DMS53 treated with DMSO at 0.1 percent for 48 hours (cell line): ENCODE results near the gene NDUFAF7.
"Not testable (repeated sequence)": the region's sequence is repeated elsewhere in the genome, so short reads cannot be mapped to it uniquely, and the experiment has no call there.

ENCODE experiments used
- DNase-seq: peaks from one replicate; lab custom pipeline; 2025; ENCODE audit not compliant: unreplicated experiment; lab: John Stamatoyannopoulos, UW

The NDUFAF7 gene

GRCh38 chr2:37276291-37276690 is 44.8 kb downstream of the NDUFAF7 start:
- DNase-seq, result no peak

- DNase-seq, result no peak
Observed at GRCh38 chr2:37281916-37282315, 50.5 kb downstream of the NDUFAF7 start.

DNA sequence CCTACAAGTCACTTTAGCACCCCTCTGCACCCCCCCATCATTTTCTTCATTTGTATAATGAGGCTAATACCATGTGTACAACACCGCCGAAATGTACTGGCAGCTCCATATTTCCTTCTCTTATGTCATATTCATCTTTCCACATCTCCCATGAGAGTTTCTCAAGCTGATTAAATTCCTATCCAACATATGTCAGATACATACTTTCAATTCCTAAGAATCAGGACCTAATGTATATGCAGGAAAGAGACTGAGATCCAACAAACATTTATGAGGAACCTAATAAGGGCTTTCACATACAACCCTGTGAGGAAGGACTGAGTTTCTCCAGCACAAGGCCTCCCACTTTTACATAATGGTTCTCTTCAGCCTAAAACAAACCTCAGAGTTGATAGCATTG is 51.3 kb downstream of the NDUFAF7 start:
- no peak for DNase-seq

DNA sequence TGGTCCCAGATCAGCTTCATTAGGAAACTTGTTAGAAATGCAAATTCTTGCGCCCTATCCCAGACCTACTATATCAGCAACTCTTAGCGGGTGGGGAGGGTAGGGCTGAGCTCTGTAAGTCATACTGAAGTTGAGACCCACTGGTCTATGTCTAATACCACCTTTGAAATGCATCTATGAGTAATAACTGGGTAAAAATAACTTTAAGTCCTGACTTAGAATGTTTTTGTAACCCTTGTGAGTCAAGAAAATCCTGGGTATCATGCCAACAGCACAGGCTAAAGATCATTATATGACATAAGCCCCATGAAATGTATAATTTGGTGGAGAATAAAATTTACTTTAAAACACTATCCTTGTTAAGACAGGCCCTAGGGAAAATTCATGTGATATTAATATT is 51.7 kb downstream of the NDUFAF7 start:
- no peak for DNase-seq

GRCh38 chr2:37284381-37284780 is 52.9 kb downstream of the NDUFAF7 start:
- DNase-seq, result no peak

- DNase-seq, result no peak
Observed at GRCh38 chr2:37287966-37288365, 56.5 kb downstream of the NDUFAF7 start.

- no peak for DNase-seq
Observed at GRCh38 chr2:37291680-37292079, 60.2 kb downstream of the NDUFAF7 start.

DNA sequence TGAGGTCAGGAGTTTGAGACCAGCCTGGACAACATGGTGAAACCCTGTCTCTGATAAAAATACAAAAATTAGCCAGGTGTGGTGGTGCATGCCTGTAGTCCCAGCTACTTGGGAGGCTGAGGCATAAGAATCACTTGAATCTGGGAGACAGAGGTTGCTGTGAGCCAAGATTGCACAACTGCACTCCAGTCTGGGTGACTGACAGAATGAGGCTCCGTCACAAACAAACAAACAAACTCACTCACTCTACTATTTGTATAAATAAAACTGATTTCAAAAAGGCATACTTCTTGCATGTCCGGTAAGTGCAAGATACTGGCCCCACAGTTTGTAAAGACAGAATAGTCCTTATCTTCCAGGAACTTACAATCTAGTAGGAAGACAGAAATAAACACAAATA is 63.4 kb downstream of the NDUFAF7 start:
- DNase-seq, result not testable (repeated sequence)

DNA sequence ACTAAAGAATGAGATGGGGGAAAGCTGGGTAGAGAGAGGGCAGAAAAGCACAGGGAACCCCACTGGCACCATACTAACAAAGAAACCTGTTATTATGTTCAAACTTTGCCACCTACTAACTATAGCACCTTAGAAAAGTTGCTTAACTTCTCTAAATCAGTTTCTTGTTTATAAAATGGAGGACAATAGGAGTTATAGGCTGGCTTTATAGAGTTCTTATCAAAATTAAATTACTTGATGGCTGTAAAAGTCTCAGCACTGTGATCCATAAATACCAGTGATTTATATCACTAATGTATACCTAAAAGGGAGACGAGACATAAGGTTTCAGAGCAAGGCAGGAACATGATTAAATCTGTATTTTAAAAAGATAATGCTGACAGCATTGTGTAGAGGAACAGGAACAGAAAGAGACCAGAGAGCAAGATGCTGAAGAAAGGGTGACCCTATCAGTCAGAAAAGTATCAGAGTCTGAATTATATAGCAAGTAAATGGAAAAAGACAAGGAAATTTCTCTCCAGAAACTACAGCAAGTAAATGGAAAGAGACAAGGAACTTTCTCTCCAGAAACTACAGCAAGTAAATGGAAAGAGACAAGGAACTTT is 64.1 kb downstream of the NDUFAF7 start:
- DNase-seq, result no peak

DNA sequence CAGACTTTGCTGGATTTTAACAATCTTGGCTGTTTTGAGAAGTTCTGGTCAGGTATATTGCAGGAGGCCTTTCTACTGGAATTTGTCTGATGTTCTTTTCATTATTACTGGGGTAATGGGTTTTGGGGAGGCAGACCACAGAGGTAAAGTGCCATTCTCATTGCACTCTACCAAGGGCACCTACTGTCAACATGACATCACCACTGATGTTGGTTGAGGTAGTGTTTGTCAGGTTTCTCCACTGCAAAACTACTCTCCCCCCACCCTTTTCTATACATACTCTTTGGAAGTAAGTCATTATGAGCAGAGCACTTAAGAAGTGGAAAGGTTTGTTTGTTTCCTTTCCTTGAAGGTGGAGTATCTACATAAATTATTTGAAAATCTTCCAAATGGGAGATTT is 66.2 kb downstream of the NDUFAF7 start:
- no peak for DNase-seq
